Testis (tissue), 3 donors: Measurements from ENCODE around the gene SPINDOC. TPM values are rescaled to one million over a fixed set of nuclear protein-coding genes. Genes with fewer than 3 reads are reported as not detected.

Experiments
- DNase-seq: peaks from one replicate; pipeline ENCODE4 v3.0.0-alpha.2; 2019
- H3K27ac ChIP-seq, 2 donors: fragments of 200-600 bp; sonication (generic); one replicate each; pipeline ENCODE4 v1.5.1; 2019
- H3K27me3 ChIP-seq: fragments of 200-600 bp; sonication (generic); one replicate; pipeline ENCODE4 v1.5.1; 2019
- H3K36me3 ChIP-seq: fragments of 200-600 bp; sonication (generic); one replicate; pipeline ENCODE4 v1.5.1; 2017; ENCODE audit warnings: low read depth; ENCODE audit errors: missing control alignments
- H3K4me1 ChIP-seq: fragments of 200-600 bp; sonication (generic); one replicate; pipeline ENCODE4 v1.5.1; 2019
- H3K4me3 ChIP-seq, 2 donors: fragments of 200-600 bp; sonication (generic); one replicate each; pipeline ENCODE4 v1.5.1; 2017 to 2019
- H3K9me3 ChIP-seq: fragments of 200-600 bp; sonication (generic); one replicate; pipeline ENCODE4 v1.5.1; 2017
- POLR2A ChIP-seq: fragments of 450-650 bp; IDR thresholded peaks from one replicate; pipeline ENCODE4 v1.6.1; 2017; ENCODE audit warnings: antibody characterized with exemption, mild to moderate bottlenecking, moderate library complexity
- WGBS, 2 donors: methylation state at CpG; one replicate each; pipeline ENCODE4 v1.1.5; 2018; 5-methylcytosine and 5-hydroxymethylcytosine counted together
- intact Hi-C: fragments of 100-400 bp; cut with DNase I; formaldehyde crosslinking; loops from one replicate; pipeline ENCODE4 v1.15.1; 2023; ENCODE audit warnings: low total_unique reads
- polyA plus RNA-seq: library from polyadenylated mRNA; stranded (reverse); fragments of 350-450 nt; fragmentation: Illumina TruSeq; extraction: RNeasy Lipid Tissue Mini Kit (QIAGEN cat#74804); gene quantifications from one replicate; pipeline ENCODE4 v1.2.3, GENCODE V29; 2014; ENCODE audit warnings: low read depth, low replicate concordance; ENCODE audit not compliant: insufficient read depth
- total RNA-seq, 2 donors: library from RNA; depleted of rRNA; stranded (reverse); fragments of >200 nt; gene quantifications; one replicate each; pipeline ENCODE4 v1.2.3, GENCODE V29; 2016
- TF ChIP-seq, protein P1 (sequence below), 3 experiments: fragments of 450-650 bp in 2 of 3; fragments of 200-600 bp in 1 of 3; sonication (generic) in 1 of 3; IDR thresholded peaks; one replicate each; pipeline ENCODE4 v1.5.1; 2016 to 2019; ENCODE audit warnings: antibody characterized with exemption in 3 of 3, mild to moderate bottlenecking in 2 of 3, moderate library complexity in 1 of 3

Gene SPINDOC
- total and polyA plus RNA-seq, 3 donors from 2014 or later, result 38.6 to 71.6 (median 45.1) TPM

DNA sequence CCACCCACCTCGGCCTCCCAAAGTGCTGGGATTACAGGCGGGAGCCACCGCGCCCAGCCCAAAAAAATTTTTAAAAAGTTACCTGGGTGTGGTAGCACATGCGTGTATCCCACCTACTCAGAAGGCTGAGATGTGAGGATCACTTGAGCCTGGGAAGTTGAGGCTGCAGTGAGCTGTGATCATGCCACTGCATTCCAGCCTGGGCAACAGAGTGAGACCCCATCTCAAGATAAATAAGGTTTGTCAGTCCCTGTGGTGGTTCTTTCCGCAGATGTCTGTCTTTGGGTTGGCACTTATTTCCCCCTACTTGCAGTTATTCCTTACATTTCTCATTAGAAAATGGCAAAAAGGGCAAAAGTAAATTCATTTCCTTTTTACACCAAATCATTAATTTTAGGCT, 33.6 kb downstream of the SPINDOC start:
- Histone ChIP-seq H3K27me3 (no peaks in the 10 kb centered on the region), H3K27ac (no peak overlapping the region), H3K4me1 (peaks cover 22% of the 10 kb centered on the region), H3K9me3 (no peaks in the 10 kb centered on the region), H3K36me3 (no peaks in the 10 kb centered on the region), H3K4me3 (no peak overlapping the region)
- no peak for TF ChIP-seq POLR2A
- WGBS, 2 donors, result 86 to 95% methylated on average over 6 of the region's 6 CpGs
- intact Hi-C loops, result no loop called here
- no peak for DNase-seq

DNA sequence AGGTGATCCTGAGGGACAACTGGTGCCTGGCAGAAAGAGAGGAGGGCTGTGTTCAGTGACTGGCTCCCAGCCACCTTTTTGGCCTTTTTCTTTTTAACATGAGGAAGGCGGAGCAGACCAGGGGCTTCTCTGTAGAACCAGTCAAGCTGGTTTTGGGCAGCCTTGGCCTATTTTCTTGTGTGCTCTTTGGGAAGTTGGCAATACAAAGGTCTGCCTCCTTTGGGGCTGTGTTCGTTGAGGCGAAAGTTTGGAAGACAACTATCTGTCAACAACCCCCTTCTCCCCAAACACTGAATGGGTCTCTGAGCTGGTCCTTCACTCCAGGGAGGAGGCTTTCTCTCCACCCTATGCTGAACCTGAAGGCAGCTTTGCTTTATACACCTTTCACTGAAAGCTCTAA, 34.1 kb downstream of the SPINDOC start:
- Histone ChIP-seq H3K9me3 (no peaks in the 10 kb centered on the region), H3K27ac (no peak overlapping the region), H3K36me3 (no peaks in the 10 kb centered on the region), H3K4me1 (peaks cover 23% of the 10 kb centered on the region), H3K27me3 (no peaks in the 10 kb centered on the region), H3K4me3 (no peak overlapping the region)
- intact Hi-C loops, result no loop called here
- TF ChIP-seq POLR2A, result no peak
- TF ChIP-seq, protein P1, sequence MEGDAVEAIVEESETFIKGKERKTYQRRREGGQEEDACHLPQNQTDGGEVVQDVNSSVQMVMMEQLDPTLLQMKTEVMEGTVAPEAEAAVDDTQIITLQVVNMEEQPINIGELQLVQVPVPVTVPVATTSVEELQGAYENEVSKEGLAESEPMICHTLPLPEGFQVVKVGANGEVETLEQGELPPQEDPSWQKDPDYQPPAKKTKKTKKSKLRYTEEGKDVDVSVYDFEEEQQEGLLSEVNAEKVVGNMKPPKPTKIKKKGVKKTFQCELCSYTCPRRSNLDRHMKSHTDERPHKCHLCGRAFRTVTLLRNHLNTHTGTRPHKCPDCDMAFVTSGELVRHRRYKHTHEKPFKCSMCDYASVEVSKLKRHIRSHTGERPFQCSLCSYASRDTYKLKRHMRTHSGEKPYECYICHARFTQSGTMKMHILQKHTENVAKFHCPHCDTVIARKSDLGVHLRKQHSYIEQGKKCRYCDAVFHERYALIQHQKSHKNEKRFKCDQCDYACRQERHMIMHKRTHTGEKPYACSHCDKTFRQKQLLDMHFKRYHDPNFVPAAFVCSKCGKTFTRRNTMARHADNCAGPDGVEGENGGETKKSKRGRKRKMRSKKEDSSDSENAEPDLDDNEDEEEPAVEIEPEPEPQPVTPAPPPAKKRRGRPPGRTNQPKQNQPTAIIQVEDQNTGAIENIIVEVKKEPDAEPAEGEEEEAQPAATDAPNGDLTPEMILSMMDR (IDR thresholded peaks at IDR 0.05), result no peak
- 55 to 74% methylated on average over 3 of the region's 3 CpGs for WGBS, 2 donors
- DNase-seq, result no peak

- intact Hi-C loops, result no loop called here
- peaks cover 23% of the 10 kb centered on the region for H3K4me1 ChIP-seq
- WGBS, 2 donors, result 83% methylated on average over 2 of the region's 2 CpGs
- no peak overlapping the region for H3K27ac ChIP-seq
- DNase-seq, result no peak
- H3K36me3 ChIP-seq, result no peaks in the 10 kb centered on the region
- TF ChIP-seq, protein P1 (IDR thresholded peaks at IDR 0.05), result no peak
- no peak for TF ChIP-seq POLR2A
- no peak overlapping the region for H3K4me3 ChIP-seq
- H3K27me3 ChIP-seq, result no peaks in the 10 kb centered on the region
- H3K9me3 ChIP-seq, result no peaks in the 10 kb centered on the region
Observed at GRCh38 chr11:63849691-63850090, 36.4 kb downstream of the SPINDOC start.

DNA sequence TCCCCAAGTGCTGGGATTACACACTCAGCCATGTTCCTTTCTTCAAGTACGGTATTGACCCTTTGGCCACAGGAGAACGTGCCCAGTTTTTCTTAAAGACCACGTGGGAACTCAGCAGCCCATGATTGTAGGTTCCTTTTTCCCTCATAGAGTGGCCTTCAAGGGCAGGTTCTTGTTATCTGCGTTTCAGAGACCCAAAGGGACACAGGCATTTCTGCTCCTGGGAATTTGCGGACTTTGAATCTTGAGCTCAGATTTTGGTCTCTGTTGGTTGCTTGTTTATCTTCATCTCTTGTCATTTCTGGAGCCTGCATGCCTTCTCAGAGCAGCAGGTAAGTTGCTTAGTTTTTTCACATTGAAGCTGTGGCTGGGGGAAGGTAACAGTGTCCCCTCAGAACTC, 37.7 kb downstream of the SPINDOC start:
- Histone ChIP-seq H3K4me3 (no peak overlapping the region), H3K9me3 (no peaks in the 10 kb centered on the region), H3K4me1 (peaks cover 17% of the 10 kb centered on the region), H3K27me3 (no peaks in the 10 kb centered on the region), H3K36me3 (no peaks in the 10 kb centered on the region), H3K27ac (no peak overlapping the region)
- no peak for DNase-seq
- intact Hi-C loops, result no loop called here
- 63 to 67% methylated on average over 5 of the region's 5 CpGs for WGBS, 2 donors
- TF ChIP-seq, protein P1 (IDR thresholded peaks at IDR 0.05), result no peak
- no peak for TF ChIP-seq POLR2A

DNA sequence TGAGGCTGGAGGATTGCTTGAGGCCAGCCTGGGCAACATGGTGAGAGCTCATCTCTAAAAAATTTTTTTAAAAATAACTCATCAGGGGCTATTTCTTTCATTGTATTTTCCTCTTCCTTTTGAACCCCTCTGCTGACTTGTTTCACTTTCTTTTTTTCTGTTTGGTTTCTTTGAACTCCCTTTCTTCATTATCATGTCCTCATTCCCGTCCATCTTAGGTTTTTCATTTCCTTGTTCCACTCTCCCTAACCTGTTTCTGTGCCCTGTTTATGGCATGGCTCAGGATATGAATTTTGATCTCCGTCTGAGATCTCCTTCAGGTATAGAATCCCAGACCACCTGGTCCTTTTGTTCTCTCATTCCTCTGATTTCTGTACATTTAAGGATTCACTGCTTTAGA, 38.1 kb downstream of the SPINDOC start:
- Histone ChIP-seq H3K36me3 (no peaks in the 10 kb centered on the region), H3K27me3 (no peaks in the 10 kb centered on the region), H3K4me1 (peaks cover 16% of the 10 kb centered on the region), H3K4me3 (no peak overlapping the region), H3K27ac (no peak overlapping the region), H3K9me3 (no peaks in the 10 kb centered on the region)
- intact Hi-C loops, result no loop called here
- DNase-seq, result no peak
- no peak for TF ChIP-seq POLR2A
- TF ChIP-seq, protein P1 (IDR thresholded peaks at IDR 0.05), result no peak
- 54 to 68% methylated on average over 2 of the region's 2 CpGs for WGBS, 2 donors
